GM23338 (cell line): ENCODE results near the gene TRAPPC12. TPM values are rescaled to one million over a fixed set of nuclear protein-coding genes. Genes with fewer than 3 reads are reported as not detected.

Experiments used
- ATAC-seq: fragments of 200-7000 bp; cut with Tn5 transposase; 3 replicates; pipeline ENCODE4 v1.9.1; 2020
- DNase-seq: peaks from one replicate; pipeline ENCODE4 v3.0.0-alpha.2; 2015; ENCODE audit warnings: low spot score
- H2AFZ ChIP-seq: fragments of 200-600 bp; sonication (generic); 2 replicates; pipeline ENCODE4 v1.8.0; 2016; ENCODE audit warnings: antibody characterized with exemption, mild to moderate bottlenecking, moderate library complexity
- H3F3A ChIP-seq: fragments of 200-600 bp; sonication (generic); replicated peaks from 2 replicates; pipeline ENCODE4 v1.8.0; 2017; ENCODE audit warnings: antibody characterized with exemption, mixed run types, low read depth
- H3K27ac ChIP-seq: fragments of 200-600 bp; sonication (generic); 2 replicates; pipeline ENCODE4 v1.6.1; 2016; ENCODE audit warnings: low read depth
- H3K27me3 ChIP-seq: fragments of 200-600 bp; sonication (generic); 2 replicates; pipeline ENCODE4 v1.8.0; 2016; ENCODE audit warnings: mild to moderate bottlenecking, mixed run types, moderate library complexity; ENCODE audit not compliant: insufficient read depth
- H3K36me3 ChIP-seq: fragments of 200-600 bp; sonication (generic); 2 replicates; pipeline ENCODE4 v1.8.0; 2016; ENCODE audit warnings: mild to moderate bottlenecking; ENCODE audit not compliant: insufficient read depth
- H3K4me1 ChIP-seq: fragments of 200-600 bp; sonication (generic); 2 replicates; pipeline ENCODE4 v1.8.0; 2016; ENCODE audit warnings: mild to moderate bottlenecking, moderate library complexity; ENCODE audit not compliant: insufficient read depth
- H3K4me2 ChIP-seq: fragments of 200-600 bp; sonication (generic); 2 replicates; pipeline ENCODE4 v1.7.1; 2017; ENCODE audit warnings: mixed run types
- H3K4me3 ChIP-seq: fragments of 200-600 bp; sonication (generic); 2 replicates; pipeline ENCODE4 v1.6.1; 2016; ENCODE audit warnings: mixed run types
- H3K79me2 ChIP-seq: fragments of 200-600 bp; sonication (generic); replicated peaks from 2 replicates; pipeline ENCODE4 v1.8.0; 2017; ENCODE audit warnings: mild to moderate bottlenecking; ENCODE audit not compliant: insufficient read depth
- H3K9me2 ChIP-seq: fragments of 200-600 bp; sonication (generic); 2 replicates; pipeline ENCODE4 v1.8.0; 2017; ENCODE audit not compliant: insufficient read depth
- H4K20me1 ChIP-seq: fragments of 200-600 bp; sonication (generic); replicated peaks from 2 replicates; pipeline ENCODE4 v1.8.0; 2017; ENCODE audit warnings: mild to moderate bottlenecking; ENCODE audit not compliant: insufficient read depth
- H3K27ac Mint-ChIP-seq: 2 replicates; pipeline ENCODE4 v1.8.0; 2020; ENCODE audit warnings: inconsistent platforms, mild to moderate bottlenecking, moderate library complexity, mixed read lengths
- H3K27me3 Mint-ChIP-seq: 3 replicates; pipeline ENCODE4 v1.8.0; 2022; ENCODE audit warnings: low read depth, mild to moderate bottlenecking, moderate library complexity, mixed read lengths, inconsistent platforms; ENCODE audit not compliant: insufficient read depth, poor library complexity
- H3K36me3 Mint-ChIP-seq: 3 replicates; pipeline ENCODE4 v1.8.0; 2021; ENCODE audit warnings: low read depth, mild to moderate bottlenecking, inconsistent platforms, moderate library complexity, mixed read lengths
- H3K4me1 Mint-ChIP-seq: 3 replicates; pipeline ENCODE4 v1.8.0; 2020; ENCODE audit warnings: mild to moderate bottlenecking, inconsistent platforms, mixed read lengths
- H3K4me3 Mint-ChIP-seq: 3 replicates; pipeline ENCODE4 v1.8.0; 2021; ENCODE audit warnings: moderate library complexity, mild to moderate bottlenecking, inconsistent platforms, mixed read lengths
- H3K9me3 Mint-ChIP-seq: 3 replicates; pipeline ENCODE4 v1.8.0; 2020; ENCODE audit warnings: moderate library complexity, mild to moderate bottlenecking, inconsistent platforms, mixed read lengths
- STAT1 ChIP-seq: IDR thresholded peaks from one replicate; pipeline ENCODE4 v1.6.1; 2016; ENCODE audit warnings: antibody characterized with exemption; ENCODE audit not compliant: unreplicated experiment
- ZNF114 ChIP-seq: fragments of 250-450 bp; sonication (Bioruptor Pico); IDR thresholded peaks from 2 replicates; pipeline ENCODE4 v1.5.0; 2020; ENCODE audit warnings: mild to moderate bottlenecking, moderate library complexity
- polyA plus RNA-seq: library from polyadenylated mRNA; unstranded; fragments of >200 nt; fragmentation: Nextera tagmentation; extraction: Ambion mirVana; gene quantifications from 2 replicates; pipeline ENCODE4 v1.2.1, GENCODE V29; 2016
- total RNA-seq: library from RNA; depleted of rRNA; stranded (reverse); fragments of >200 nt; shearing (Covaris generic); gene quantifications from 2 replicates; pipeline ENCODE4 v1.2.3, GENCODE V29; 2014
- TF ChIP-seq, protein P1 (sequence below): IDR thresholded peaks from one replicate; pipeline ENCODE4 v1.6.1; 2018; ENCODE audit warnings: antibody characterized with exemption; ENCODE audit not compliant: unreplicated experiment
- TF ChIP-seq, protein P2 (sequence below): fragments of 250-450 bp; sonication (Bioruptor Pico); IDR thresholded peaks from 2 replicates; pipeline ENCODE4 v1.5.0; 2020; ENCODE audit warnings: mild to moderate bottlenecking, moderate library complexity

TRAPPC12 gene
- total and polyA plus RNA-seq, 2 experiments from 2014 or later, result 48.9 to 57.7 TPM

DNA sequence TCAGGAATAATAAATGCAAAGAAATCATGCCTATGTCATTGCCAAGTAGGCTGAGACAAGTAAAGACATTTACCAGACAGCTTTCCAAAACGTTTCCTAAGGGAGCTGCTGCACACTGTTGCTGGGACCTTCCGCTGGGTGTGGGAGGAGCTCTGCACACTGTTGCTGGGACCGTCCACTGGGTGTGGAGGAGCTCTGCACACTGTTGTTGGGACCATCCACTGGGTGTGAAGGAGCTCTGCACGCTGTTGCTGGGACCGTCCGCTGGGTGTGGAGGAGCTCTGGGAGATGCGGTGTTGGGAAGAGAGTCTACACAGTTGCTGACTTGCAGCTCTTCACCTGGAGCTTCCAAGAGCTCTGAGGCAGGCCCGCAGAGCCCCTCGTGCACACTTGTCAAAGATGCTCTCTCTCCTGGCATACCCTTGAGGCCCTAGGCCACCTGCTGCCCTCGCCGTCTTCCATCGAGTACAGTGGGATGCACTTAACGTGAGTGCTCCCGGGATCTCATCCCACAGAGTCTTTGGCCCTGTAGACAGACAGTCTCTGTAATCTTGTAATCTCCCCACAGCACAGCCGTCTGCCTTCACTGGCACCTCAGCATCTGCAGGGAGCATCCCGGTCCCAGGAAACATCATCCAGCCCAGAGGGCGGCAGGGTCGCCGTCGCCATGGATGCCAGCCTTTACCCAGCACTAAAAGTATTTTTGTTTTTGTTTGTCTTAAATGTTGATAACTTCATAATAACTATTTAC lies 51.4 kb downstream of the TRAPPC12 start:
- no peaks in the 10 kb centered on the region for H3K9me3 Mint-ChIP-seq
- H3K4me1 Mint-ChIP-seq, result peaks cover 15% of the 10 kb centered on the region
- Histone ChIP-seq H3K27me3 (no peaks in the 10 kb centered on the region), H3K4me2 (no peak overlapping the region), H2AFZ (no peak overlapping the region), H3K79me2 (no peaks in the 10 kb centered on the region), H3F3A (no peaks in the 10 kb centered on the region), H3K4me1 (no peaks in the 10 kb centered on the region), H3K27ac (no peak overlapping the region), H4K20me1 (no peaks in the 10 kb centered on the region; the same call in 1 of the 2 replicates), H3K4me3 (no peak overlapping the region), H3K9me2 (no peaks in the 10 kb centered on the region), H3K36me3 (no peaks in the 10 kb centered on the region; the same call in 1 of the 2 replicates)
- DNase-seq (no peak), ATAC-seq (no peak)
- TF ChIP-seq, protein P1, sequence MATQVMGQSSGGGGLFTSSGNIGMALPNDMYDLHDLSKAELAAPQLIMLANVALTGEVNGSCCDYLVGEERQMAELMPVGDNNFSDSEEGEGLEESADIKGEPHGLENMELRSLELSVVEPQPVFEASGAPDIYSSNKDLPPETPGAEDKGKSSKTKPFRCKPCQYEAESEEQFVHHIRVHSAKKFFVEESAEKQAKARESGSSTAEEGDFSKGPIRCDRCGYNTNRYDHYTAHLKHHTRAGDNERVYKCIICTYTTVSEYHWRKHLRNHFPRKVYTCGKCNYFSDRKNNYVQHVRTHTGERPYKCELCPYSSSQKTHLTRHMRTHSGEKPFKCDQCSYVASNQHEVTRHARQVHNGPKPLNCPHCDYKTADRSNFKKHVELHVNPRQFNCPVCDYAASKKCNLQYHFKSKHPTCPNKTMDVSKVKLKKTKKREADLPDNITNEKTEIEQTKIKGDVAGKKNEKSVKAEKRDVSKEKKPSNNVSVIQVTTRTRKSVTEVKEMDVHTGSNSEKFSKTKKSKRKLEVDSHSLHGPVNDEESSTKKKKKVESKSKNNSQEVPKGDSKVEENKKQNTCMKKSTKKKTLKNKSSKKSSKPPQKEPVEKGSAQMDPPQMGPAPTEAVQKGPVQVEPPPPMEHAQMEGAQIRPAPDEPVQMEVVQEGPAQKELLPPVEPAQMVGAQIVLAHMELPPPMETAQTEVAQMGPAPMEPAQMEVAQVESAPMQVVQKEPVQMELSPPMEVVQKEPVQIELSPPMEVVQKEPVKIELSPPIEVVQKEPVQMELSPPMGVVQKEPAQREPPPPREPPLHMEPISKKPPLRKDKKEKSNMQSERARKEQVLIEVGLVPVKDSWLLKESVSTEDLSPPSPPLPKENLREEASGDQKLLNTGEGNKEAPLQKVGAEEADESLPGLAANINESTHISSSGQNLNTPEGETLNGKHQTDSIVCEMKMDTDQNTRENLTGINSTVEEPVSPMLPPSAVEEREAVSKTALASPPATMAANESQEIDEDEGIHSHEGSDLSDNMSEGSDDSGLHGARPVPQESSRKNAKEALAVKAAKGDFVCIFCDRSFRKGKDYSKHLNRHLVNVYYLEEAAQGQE, result no peak
- TF ChIP-seq, protein P2, sequence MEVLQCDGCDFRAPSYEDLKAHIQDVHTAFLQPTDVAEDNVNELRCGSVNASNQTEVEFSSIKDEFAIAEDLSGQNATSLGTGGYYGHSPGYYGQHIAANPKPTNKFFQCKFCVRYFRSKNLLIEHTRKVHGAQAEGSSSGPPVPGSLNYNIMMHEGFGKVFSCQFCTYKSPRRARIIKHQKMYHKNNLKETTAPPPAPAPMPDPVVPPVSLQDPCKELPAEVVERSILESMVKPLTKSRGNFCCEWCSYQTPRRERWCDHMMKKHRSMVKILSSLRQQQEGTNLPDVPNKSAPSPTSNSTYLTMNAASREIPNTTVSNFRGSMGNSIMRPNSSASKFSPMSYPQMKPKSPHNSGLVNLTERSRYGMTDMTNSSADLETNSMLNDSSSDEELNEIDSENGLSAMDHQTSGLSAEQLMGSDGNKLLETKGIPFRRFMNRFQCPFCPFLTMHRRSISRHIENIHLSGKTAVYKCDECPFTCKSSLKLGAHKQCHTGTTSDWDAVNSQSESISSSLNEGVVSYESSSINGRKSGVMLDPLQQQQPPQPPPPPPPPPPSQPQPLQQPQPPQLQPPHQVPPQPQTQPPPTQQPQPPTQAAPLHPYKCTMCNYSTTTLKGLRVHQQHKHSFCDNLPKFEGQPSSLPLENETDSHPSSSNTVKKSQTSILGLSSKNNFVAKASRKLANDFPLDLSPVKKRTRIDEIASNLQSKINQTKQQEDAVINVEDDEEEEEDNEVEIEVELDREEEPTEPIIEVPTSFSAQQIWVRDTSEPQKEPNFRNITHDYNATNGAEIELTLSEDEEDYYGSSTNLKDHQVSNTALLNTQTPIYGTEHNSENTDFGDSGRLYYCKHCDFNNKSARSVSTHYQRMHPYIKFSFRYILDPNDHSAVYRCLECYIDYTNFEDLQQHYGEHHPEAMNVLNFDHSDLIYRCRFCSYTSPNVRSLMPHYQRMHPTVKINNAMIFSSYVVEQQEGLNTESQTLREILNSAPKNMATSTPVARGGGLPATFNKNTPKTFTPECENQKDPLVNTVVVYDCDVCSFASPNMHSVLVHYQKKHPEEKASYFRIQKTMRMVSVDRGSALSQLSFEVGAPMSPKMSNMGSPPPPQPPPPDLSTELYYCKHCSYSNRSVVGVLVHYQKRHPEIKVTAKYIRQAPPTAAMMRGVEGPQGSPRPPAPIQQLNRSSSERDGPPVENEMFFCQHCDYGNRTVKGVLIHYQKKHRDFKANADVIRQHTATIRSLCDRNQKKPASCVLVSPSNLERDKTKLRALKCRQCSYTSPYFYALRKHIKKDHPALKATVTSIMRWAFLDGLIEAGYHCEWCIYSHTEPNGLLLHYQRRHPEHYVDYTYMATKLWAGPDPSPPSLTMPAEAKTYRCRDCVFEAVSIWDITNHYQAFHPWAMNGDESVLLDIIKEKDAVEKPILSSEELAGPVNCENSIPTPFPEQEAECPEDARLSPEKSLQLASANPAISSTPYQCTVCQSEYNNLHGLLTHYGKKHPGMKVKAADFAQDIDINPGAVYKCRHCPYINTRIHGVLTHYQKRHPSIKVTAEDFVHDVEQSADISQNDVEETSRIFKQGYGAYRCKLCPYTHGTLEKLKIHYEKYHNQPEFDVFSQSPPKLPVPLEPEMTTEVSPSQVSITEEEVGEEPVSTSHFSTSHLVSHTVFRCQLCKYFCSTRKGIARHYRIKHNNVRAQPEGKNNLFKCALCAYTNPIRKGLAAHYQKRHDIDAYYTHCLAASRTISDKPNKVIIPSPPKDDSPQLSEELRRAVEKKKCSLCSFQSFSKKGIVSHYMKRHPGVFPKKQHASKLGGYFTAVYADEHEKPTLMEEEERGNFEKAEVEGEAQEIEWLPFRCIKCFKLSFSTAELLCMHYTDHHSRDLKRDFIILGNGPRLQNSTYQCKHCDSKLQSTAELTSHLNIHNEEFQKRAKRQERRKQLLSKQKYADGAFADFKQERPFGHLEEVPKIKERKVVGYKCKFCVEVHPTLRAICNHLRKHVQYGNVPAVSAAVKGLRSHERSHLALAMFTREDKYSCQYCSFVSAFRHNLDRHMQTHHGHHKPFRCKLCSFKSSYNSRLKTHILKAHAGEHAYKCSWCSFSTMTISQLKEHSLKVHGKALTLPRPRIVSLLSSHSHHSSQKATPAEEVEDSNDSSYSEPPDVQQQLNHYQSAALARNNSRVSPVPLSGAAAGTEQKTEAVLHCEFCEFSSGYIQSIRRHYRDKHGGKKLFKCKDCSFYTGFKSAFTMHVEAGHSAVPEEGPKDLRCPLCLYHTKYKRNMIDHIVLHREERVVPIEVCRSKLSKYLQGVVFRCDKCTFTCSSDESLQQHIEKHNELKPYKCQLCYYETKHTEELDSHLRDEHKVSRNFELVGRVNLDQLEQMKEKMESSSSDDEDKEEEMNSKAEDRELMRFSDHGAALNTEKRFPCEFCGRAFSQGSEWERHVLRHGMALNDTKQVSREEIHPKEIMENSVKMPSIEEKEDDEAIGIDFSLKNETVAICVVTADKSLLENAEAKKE, result no peak
- TF ChIP-seq ZNF114, result no peak
- no peak for TF ChIP-seq STAT1
- H3K27me3 Mint-ChIP-seq, result no peaks in the 10 kb centered on the region
- no peak overlapping the region for H3K4me3 Mint-ChIP-seq
- H3K36me3 Mint-ChIP-seq, result peaks cover 7% of the 10 kb centered on the region; the same call in 2 of the 3 replicates
- H3K27ac Mint-ChIP-seq, result no peak overlapping the region
